Activated CD8-positive, alpha-beta T cell treated with anti-CD3 and anti-CD28 coated beads for 36 hours (primary cell): ENCODE results near the gene NLGN4Y. TPM values are rescaled to one million over a fixed set of nuclear protein-coding genes. Genes with fewer than 3 reads are reported as not detected.

Experiments used
- ATAC-seq: fragments of 200-7000 bp; cut with Tn5 transposase; one replicate; pipeline ENCODE4 v1.10.0; 2021; ENCODE audit warnings: mild to moderate bottlenecking, moderate library complexity
- CTCF ChIA-PET: fragments of 350-600 bp; sonication (Branson Sonifier 250); formaldehyde crosslinking; loops from one replicate; lab custom pipeline; 2021; ENCODE audit warnings: antibody characterized with exemption; lab: Charles Lee
- POLR2A ChIA-PET: fragments of 350-600 bp; sonication (Branson Sonifier 250); formaldehyde crosslinking; loops from one replicate; lab custom pipeline; 2021; ENCODE audit warnings: antibody characterized with exemption; lab: Charles Lee
- DNase-seq: peaks from one replicate; pipeline ENCODE4 v3.0.0-alpha.2; 2020
- H3K27ac Mint-ChIP-seq: one replicate; pipeline ENCODE4 v1.8.0; 2021; ENCODE audit warnings: mild to moderate bottlenecking, mixed read lengths
- H3K27me3 Mint-ChIP-seq: one replicate; pipeline ENCODE4 v1.8.0; 2021; ENCODE audit warnings: mixed read lengths
- H3K36me3 Mint-ChIP-seq: one replicate; pipeline ENCODE4 v1.8.0; 2021; ENCODE audit warnings: low read depth, mixed read lengths
- H3K4me1 Mint-ChIP-seq: one replicate; pipeline ENCODE4 v1.8.0; 2021; ENCODE audit warnings: low read depth, mixed read lengths
- H3K4me3 Mint-ChIP-seq: one replicate; pipeline ENCODE4 v1.8.0; 2021; ENCODE audit warnings: mild to moderate bottlenecking, moderate library complexity, mixed read lengths
- H3K9me3 Mint-ChIP-seq: one replicate; pipeline ENCODE4 v1.8.0; 2021; ENCODE audit warnings: mixed read lengths
- intact Hi-C: fragments of 100-400 bp; cut with micrococcal nuclease; formaldehyde crosslinking; loops from one replicate; pipeline ENCODE4 v1.10.0; 2022
- total RNA-seq, 2 experiments: library from RNA; stranded (reverse); gene quantifications; one replicate each; pipeline ENCODE4 v1.2.3, GENCODE V29; 2021
- TF ChIP-seq, protein P1 (sequence below): fragments of 200-600 bp; IDR thresholded peaks from one replicate; pipeline ENCODE4 v1.8.0; 2022; ENCODE audit warnings: antibody characterized with exemption, mild to moderate bottlenecking

The NLGN4Y gene
- total RNA-seq, 2 experiments from 2014 or later, result 0.22 to 0.25 TPM

- Mint-ChIP-seq H3K27me3 (peaks cover 30% of the 10 kb centered on the region), H3K36me3 (no peaks in the 10 kb centered on the region), H3K27ac (no peak overlapping the region), H3K9me3 (no peaks in the 10 kb centered on the region), H3K4me1 (peaks cover 3% of the 10 kb centered on the region), H3K4me3 (no peak overlapping the region)
- DNase-seq (no peak), ATAC-seq (no peak)
- ChIA-PET POLR2A (no interaction called here), CTCF (no interaction called here)
- intact Hi-C loops, result no loop called here
- TF ChIP-seq, protein P1, sequence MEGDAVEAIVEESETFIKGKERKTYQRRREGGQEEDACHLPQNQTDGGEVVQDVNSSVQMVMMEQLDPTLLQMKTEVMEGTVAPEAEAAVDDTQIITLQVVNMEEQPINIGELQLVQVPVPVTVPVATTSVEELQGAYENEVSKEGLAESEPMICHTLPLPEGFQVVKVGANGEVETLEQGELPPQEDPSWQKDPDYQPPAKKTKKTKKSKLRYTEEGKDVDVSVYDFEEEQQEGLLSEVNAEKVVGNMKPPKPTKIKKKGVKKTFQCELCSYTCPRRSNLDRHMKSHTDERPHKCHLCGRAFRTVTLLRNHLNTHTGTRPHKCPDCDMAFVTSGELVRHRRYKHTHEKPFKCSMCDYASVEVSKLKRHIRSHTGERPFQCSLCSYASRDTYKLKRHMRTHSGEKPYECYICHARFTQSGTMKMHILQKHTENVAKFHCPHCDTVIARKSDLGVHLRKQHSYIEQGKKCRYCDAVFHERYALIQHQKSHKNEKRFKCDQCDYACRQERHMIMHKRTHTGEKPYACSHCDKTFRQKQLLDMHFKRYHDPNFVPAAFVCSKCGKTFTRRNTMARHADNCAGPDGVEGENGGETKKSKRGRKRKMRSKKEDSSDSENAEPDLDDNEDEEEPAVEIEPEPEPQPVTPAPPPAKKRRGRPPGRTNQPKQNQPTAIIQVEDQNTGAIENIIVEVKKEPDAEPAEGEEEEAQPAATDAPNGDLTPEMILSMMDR, result no peak
Measured at GRCh38 chrY:14522379-14522950, 1.9 kb upstream of the NLGN4Y start.

DNA sequence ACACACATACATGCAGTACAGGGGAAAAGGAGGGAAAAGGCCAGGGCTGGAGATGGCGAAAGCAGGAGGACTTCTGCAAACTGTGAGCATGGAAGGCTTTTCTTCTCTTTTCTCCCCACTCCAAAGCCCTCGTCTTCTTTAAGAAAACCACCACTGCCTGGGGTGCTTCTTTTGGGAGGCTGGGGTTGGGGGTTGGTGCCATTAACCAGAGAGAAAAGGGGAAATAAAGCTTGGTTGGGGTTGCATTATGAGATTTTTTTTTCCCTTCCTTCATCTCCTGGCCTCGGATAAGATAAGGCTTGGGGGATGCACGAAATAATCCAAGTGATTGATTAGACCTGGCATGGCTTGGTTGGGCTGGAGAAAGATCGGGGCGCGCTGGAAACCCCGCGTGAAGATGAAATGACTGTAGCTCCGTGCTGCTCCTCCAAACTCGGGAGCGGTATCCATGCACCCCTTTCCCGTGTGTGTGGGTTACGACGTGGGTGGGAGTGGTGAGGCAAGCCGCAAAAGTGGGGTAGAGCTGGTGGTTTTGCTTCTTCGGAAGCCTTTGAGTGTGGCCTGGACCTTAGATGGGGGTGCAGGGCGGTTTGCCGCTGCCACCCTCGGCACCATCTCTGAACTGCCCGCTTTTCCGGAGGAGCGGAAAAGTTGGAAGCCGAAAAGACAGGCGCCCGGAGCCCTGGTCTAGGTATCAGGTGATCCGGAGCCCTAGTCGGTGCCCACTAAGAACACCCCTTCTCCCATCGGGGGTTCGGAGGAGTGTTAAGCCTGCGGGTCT, 648 bp upstream of the NLGN4Y start:
- POLR2A ChIA-PET, result no interaction called here

GRCh38 chrY:14525315-14525714, 986 bp downstream of the NLGN4Y start:
- POLR2A ChIA-PET, result no interaction called here
- ATAC-seq (no peak), DNase-seq (no peak)
- Mint-ChIP-seq H3K4me3 (peak overlapping the region; percentile 54), H3K27ac (no peak overlapping the region), H3K4me1 (peaks cover 3% of the 10 kb centered on the region), H3K9me3 (no peaks in the 10 kb centered on the region), H3K27me3 (peaks cover 27% of the 10 kb centered on the region), H3K36me3 (no peaks in the 10 kb centered on the region)
- TF ChIP-seq, protein P1, result no peak
- CTCF ChIA-PET, result no interaction called here
- intact Hi-C loops, result no loop called here

More for the DNA sequence above, 648 bp upstream of the NLGN4Y start:
- TF ChIP-seq, protein P1, result no peak
- no peak for DNase-seq
- H3K4me1 Mint-ChIP-seq, result peaks cover 3% of the 10 kb centered on the region
- CTCF ChIA-PET, result no interaction called here
- no peaks in the 10 kb centered on the region for H3K36me3 Mint-ChIP-seq
- H3K27me3 Mint-ChIP-seq, result peaks cover 30% of the 10 kb centered on the region
- H3K4me3 Mint-ChIP-seq, result peak overlapping the region; percentile 59
- H3K9me3 Mint-ChIP-seq, result no peaks in the 10 kb centered on the region
- no peak for ATAC-seq
- intact Hi-C loops, result no loop called here
- no peak overlapping the region for H3K27ac Mint-ChIP-seq

- peaks cover 15% of the 10 kb centered on the region for H3K27me3 Mint-ChIP-seq
- ATAC-seq, result no peak
- TF ChIP-seq, protein P1, result no peak
- H3K9me3 Mint-ChIP-seq, result no peaks in the 10 kb centered on the region
- ChIA-PET POLR2A (no interaction called here), CTCF (no interaction called here)
- DNase-seq, result no peak
- no peaks in the 10 kb centered on the region for H3K36me3 Mint-ChIP-seq
- no peak overlapping the region for H3K27ac Mint-ChIP-seq
- no peak overlapping the region for H3K4me3 Mint-ChIP-seq
- intact Hi-C loops, result no loop called here
- H3K4me1 Mint-ChIP-seq, result peaks cover 3% of the 10 kb centered on the region
Measured at GRCh38 chrY:14528361-14528760, 4.0 kb downstream of the NLGN4Y start.

- Mint-ChIP-seq H3K4me1 (no peaks in the 10 kb centered on the region), H3K9me3 (no peaks in the 10 kb centered on the region)
- CTCF ChIA-PET, result no interaction called here
Measured at GRCh38 chrY:14536703-14537102, 12.4 kb downstream of the NLGN4Y start.

More at GRCh38 chrY:14536703-14537102, 12.4 kb downstream of the NLGN4Y start:
- Mint-ChIP-seq H3K36me3 (no peaks in the 10 kb centered on the region), H3K27me3 (no peaks in the 10 kb centered on the region), H3K4me3 (no peak overlapping the region), H3K27ac (no peak overlapping the region)
- ATAC-seq (no peak), DNase-seq (no peak)
- POLR2A ChIA-PET, result no interaction called here
- intact Hi-C loops, result no loop called here
- TF ChIP-seq, protein P1, result no peak
